Liver (tissue), 9 donors: ENCODE measurements around the gene LGR5. TPM values are rescaled to one million over a fixed set of nuclear protein-coding genes. Genes with fewer than 3 reads are reported as not detected.

Experiments
- DNase-seq: peaks from one replicate; pipeline ENCODE4 v3.0.0-alpha.2; 2017; ENCODE audit warnings: low spot score
- H3K27ac ChIP-seq, 2 donors: one replicate each; pipeline ENCODE4 v1.7.0; 2013; ENCODE audit warnings: inconsistent platforms in 2 of 2, low read length in 2 of 2, control low read depth in 1 of 2, low read depth in 1 of 2, mild to moderate bottlenecking in 1 of 2
- H3K27me3 ChIP-seq, 4 donors: one replicate each; pipeline versions ENCODE4 v1.6.1 to v1.7.0; 2013; ENCODE audit warnings: low read length in 3 of 4, inconsistent platforms in 1 of 4, mild to moderate bottlenecking in 1 of 4, moderate library complexity in 1 of 4; ENCODE audit not compliant: control insufficient read depth in 4 of 4, insufficient read depth in 4 of 4
- H3K36me3 ChIP-seq, 4 donors: one replicate each; pipeline versions ENCODE4 v1.6.1 to v1.7.0; 2013; ENCODE audit warnings: low read length in 3 of 4, mild to moderate bottlenecking in 3 of 4, low read depth in 1 of 4, moderate library complexity in 1 of 4; ENCODE audit not compliant: control insufficient read depth in 4 of 4, insufficient read depth in 3 of 4
- H3K4me1 ChIP-seq, 4 donors: one replicate each; pipeline versions ENCODE4 v1.6.1 to v1.7.0; 2013; ENCODE audit warnings: low read length in 3 of 4, mild to moderate bottlenecking in 3 of 4, moderate library complexity in 1 of 4; ENCODE audit not compliant: control insufficient read depth in 4 of 4, insufficient read depth in 4 of 4
- H3K4me3 ChIP-seq, 3 donors: one replicate each; pipeline versions ENCODE4 v1.6.1 to v1.7.0; 2013; ENCODE audit warnings: low read length in 3 of 3, control low read depth in 1 of 3, low read depth in 1 of 3, mild to moderate bottlenecking in 1 of 3
- H3K9ac ChIP-seq, 2 donors: one replicate each; pipeline ENCODE4 v1.7.0; 2013; ENCODE audit warnings: low read length in 2 of 2, mild to moderate bottlenecking in 2 of 2, moderate library complexity in 2 of 2, control low read depth in 1 of 2, low read depth in 1 of 2
- H3K9me3 ChIP-seq, 4 donors: one replicate each; pipeline versions ENCODE4 v1.6.1 to v1.7.0; 2013; ENCODE audit warnings: low read length in 3 of 4; ENCODE audit not compliant: control insufficient read depth in 4 of 4
- ATF3 ChIP-seq: IDR thresholded peaks from 2 replicates; pipeline ENCODE4 v1.6.1; 2016; ENCODE audit warnings: antibody characterized with exemption
- CTCF ChIP-seq: fragments of 150-350 bp; IDR thresholded peaks from 2 replicates; pipeline ENCODE4 v1.5.1; 2017; ENCODE audit warnings: improper control_type of control experiment, low read depth, low read length; ENCODE audit not compliant: missing input control
- EGR1 ChIP-seq, 2 donors: IDR thresholded peaks; 2 replicates each; pipeline ENCODE4 v1.6.1; 2016 to 2018; ENCODE audit warnings: antibody characterized with exemption in 2 of 2, low read depth in 2 of 2
- FOXA1 ChIP-seq: IDR thresholded peaks from 2 replicates; pipeline ENCODE4 v1.6.1; 2016; ENCODE audit warnings: antibody characterized with exemption
- GABPA ChIP-seq, 2 donors: IDR thresholded peaks in 1 of 2; conservative IDR thresholded peaks in 1 of 2; 2 replicates each; pipeline ENCODE4 v1.6.1; 2016; ENCODE audit warnings: antibody characterized with exemption in 2 of 2, mild to moderate bottlenecking in 1 of 2, moderate library complexity in 1 of 2
- HNF4A ChIP-seq, 2 donors: conservative IDR thresholded peaks; 2 replicates each; pipeline ENCODE4 v1.6.1; 2016; ENCODE audit warnings: antibody characterized with exemption in 2 of 2, mild to moderate bottlenecking in 2 of 2
- HNF4G ChIP-seq: IDR thresholded peaks from 2 replicates; pipeline ENCODE4 v1.6.1; 2016; ENCODE audit warnings: antibody characterized with exemption
- JUND ChIP-seq, 2 donors: IDR thresholded peaks; 2 replicates each; pipeline ENCODE4 v1.6.1; 2016; ENCODE audit warnings: antibody characterized with exemption in 2 of 2
- RAD21 ChIP-seq, 2 donors: IDR thresholded peaks; 2 replicates each; pipeline ENCODE4 v1.6.1; 2016; ENCODE audit warnings: antibody characterized with exemption in 2 of 2, mild to moderate bottlenecking in 2 of 2
- RXRA ChIP-seq, 2 donors: IDR thresholded peaks; 2 replicates each; pipeline ENCODE4 v1.6.1; 2017 to 2018; ENCODE audit warnings: antibody characterized with exemption in 2 of 2, mild to moderate bottlenecking in 1 of 2
- SP1 ChIP-seq: IDR thresholded peaks from 2 replicates; pipeline ENCODE4 v1.6.1; 2018; ENCODE audit warnings: antibody characterized with exemption, mild to moderate bottlenecking
- TAF1 ChIP-seq: conservative IDR thresholded peaks from 2 replicates; pipeline ENCODE4 v1.6.1; 2016; ENCODE audit warnings: antibody characterized with exemption, mild to moderate bottlenecking
- YY1 ChIP-seq: IDR thresholded peaks from 2 replicates; pipeline ENCODE4 v1.6.1; 2016; ENCODE audit warnings: antibody characterized with exemption, mild to moderate bottlenecking
- ZBTB33 ChIP-seq: IDR thresholded peaks from 2 replicates; pipeline ENCODE4 v1.6.1; 2016; ENCODE audit warnings: antibody characterized with exemption
- WGBS: extraction: QIAGEN DNeasy Blood & Tissue Kit; methylation state at CpG from one replicate; pipeline ENCODE4 v1.1.7; 2013; 5-methylcytosine and 5-hydroxymethylcytosine counted together
- polyA plus RNA-seq, 2 donors: library from polyadenylated mRNA; stranded (reverse) in 1 of 2; unstranded in 1 of 2; fragments of 200-250 nt in 1 of 2; fragments of >200 nt in 1 of 2; fragmentation: Nextera tagmentation in 1 of 2; extraction: Ambion mirVana in 1 of 2; gene quantifications; one replicate each; pipeline versions ENCODE4 v1.2.1 to v1.2.3, GENCODE V29; 2013 to 2015
- total RNA-seq, 2 donors: library from RNA; depleted of rRNA; stranded (reverse); fragments of >200 nt; gene quantifications; one replicate each; pipeline ENCODE4 v1.2.3, GENCODE V29; 2014
- TF ChIP-seq, protein P1 (sequence below): IDR thresholded peaks from 2 replicates; pipeline ENCODE4 v1.6.1; 2016; ENCODE audit warnings: antibody characterized with exemption, mild to moderate bottlenecking
- donor health status: healthy.
- donor health status: healthy.
- donor health status: healthy.
- donor health status: healthy.
- donor health status: healthy.

Gene LGR5
- total and polyA plus RNA-seq, 4 donors, result 0.17 to 0.99 (median 0.82) TPM

DNA sequence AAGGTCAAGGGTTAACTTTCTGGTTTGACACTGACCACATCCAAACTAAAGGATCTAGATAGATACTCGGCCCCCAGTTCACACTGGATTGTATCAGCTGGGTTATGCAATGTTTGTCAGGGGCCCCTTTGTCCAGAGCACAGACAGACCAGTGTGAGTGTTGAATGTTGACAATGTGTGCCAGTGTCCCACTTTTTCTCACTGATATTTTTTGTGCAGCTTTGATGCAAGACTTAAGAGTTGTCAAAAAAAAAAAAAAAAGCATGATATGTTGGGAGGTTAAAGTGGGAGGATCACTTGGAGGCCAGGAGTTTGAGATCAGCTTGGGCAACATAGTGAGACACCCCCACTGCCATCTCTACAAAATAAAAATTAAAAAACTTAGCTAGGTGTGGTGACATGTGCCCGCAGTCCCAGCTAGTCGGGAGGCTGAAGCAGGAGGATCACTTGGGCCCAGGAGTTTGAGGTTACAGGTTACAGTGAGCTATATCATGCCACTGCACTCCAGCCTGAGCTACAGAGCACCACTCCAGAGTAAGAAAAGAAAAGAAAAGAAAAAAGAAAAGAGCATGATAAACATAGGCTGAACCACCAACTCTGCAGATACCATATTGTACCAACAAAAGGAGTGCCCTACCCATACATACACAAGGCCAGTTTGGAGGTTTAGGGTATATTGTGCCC is 97.5 kb downstream of the LGR5 start:
- Histone ChIP-seq H3K36me3 (no peaks in the 10 kb centered on the region), H3K9ac (no peak overlapping the region), H3K27ac (no peak overlapping the region), H3K4me1 (no peaks in the 10 kb centered on the region), H3K27me3 (no peaks in the 10 kb centered on the region), H3K4me3 (no peak overlapping the region), H3K9me3 (no peaks in the 10 kb centered on the region)
- 75% methylated on average over 3 of the region's 3 CpGs for WGBS
- no peak for TF ChIP-seq HNF4A (conservative IDR thresholded peaks at IDR 0.05)
- TF ChIP-seq GABPA (IDR thresholded peaks at IDR 0.05 in 1 of 2, conservative IDR thresholded peaks at IDR 0.05 in 1 of 2), result no peak
- TF ChIP-seq FOXA1, result no peak
- TF ChIP-seq ATF3, result no peak
- TF ChIP-seq YY1, result no peak
- no peak for TF ChIP-seq TAF1
- no peak for TF ChIP-seq ZBTB33
- TF ChIP-seq, protein P1, sequence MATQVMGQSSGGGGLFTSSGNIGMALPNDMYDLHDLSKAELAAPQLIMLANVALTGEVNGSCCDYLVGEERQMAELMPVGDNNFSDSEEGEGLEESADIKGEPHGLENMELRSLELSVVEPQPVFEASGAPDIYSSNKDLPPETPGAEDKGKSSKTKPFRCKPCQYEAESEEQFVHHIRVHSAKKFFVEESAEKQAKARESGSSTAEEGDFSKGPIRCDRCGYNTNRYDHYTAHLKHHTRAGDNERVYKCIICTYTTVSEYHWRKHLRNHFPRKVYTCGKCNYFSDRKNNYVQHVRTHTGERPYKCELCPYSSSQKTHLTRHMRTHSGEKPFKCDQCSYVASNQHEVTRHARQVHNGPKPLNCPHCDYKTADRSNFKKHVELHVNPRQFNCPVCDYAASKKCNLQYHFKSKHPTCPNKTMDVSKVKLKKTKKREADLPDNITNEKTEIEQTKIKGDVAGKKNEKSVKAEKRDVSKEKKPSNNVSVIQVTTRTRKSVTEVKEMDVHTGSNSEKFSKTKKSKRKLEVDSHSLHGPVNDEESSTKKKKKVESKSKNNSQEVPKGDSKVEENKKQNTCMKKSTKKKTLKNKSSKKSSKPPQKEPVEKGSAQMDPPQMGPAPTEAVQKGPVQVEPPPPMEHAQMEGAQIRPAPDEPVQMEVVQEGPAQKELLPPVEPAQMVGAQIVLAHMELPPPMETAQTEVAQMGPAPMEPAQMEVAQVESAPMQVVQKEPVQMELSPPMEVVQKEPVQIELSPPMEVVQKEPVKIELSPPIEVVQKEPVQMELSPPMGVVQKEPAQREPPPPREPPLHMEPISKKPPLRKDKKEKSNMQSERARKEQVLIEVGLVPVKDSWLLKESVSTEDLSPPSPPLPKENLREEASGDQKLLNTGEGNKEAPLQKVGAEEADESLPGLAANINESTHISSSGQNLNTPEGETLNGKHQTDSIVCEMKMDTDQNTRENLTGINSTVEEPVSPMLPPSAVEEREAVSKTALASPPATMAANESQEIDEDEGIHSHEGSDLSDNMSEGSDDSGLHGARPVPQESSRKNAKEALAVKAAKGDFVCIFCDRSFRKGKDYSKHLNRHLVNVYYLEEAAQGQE, result no peak
- no peak for TF ChIP-seq RAD21 (IDR thresholded peaks at IDR 0.05)
- TF ChIP-seq CTCF, result no peak
- no peak for TF ChIP-seq EGR1 (IDR thresholded peaks at IDR 0.05; ENCODE audit: low read depth in 2 of 2)
- no peak for DNase-seq

DNA sequence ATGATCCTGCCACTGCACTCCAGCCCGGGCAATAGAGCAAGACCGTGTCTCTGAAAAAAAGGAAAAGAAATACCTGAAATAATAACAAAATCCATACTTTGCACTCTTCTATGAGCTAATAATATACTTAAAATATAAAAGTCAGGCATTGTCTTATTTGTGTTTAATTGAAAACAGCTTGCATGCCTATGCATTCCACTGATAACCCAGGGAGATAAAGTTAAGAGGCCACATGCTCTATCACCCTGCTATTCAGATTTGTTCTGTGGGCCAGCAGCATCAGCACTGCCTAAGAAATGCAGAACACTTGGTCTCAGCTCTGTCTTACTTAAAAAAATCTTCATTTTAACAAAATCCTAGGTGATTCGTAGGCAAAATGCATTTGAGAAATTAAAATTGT is 99.2 kb downstream of the LGR5 start:
- no peak for DNase-seq
- H3K4me1 ChIP-seq, result no peaks in the 10 kb centered on the region
- TF ChIP-seq TAF1, result no peak
- no peak for TF ChIP-seq GABPA (IDR thresholded peaks at IDR 0.05 in 1 of 2, conservative IDR thresholded peaks at IDR 0.05 in 1 of 2)
- no peak for TF ChIP-seq SP1
- TF ChIP-seq EGR1 (IDR thresholded peaks at IDR 0.05; ENCODE audit: low read depth in 2 of 2), result no peak
- no peak for TF ChIP-seq HNF4G
- TF ChIP-seq FOXA1, result no peak
- TF ChIP-seq, protein P1, result no peak
- TF ChIP-seq HNF4A (conservative IDR thresholded peaks at IDR 0.05), result no peak
- TF ChIP-seq RXRA (IDR thresholded peaks at IDR 0.05), result no peak
- no peak for TF ChIP-seq RAD21 (IDR thresholded peaks at IDR 0.05)
- TF ChIP-seq JUND (IDR thresholded peaks at IDR 0.05), result no peak
- no peak for TF ChIP-seq ZBTB33
- TF ChIP-seq ATF3, result no peak
- no peak for TF ChIP-seq YY1
- H3K36me3 ChIP-seq, result no peaks in the 10 kb centered on the region
- H3K27ac ChIP-seq, result no peak overlapping the region
- H3K9me3 ChIP-seq, result no peaks in the 10 kb centered on the region
- 92% methylated on average over 3 of the region's 3 CpGs for WGBS
- no peak overlapping the region for H3K9ac ChIP-seq
- H3K27me3 ChIP-seq, result no peaks in the 10 kb centered on the region
- no peak overlapping the region for H3K4me3 ChIP-seq
